NCI-H2029 treated with DMSO at 0.1 percent for 48 hours (cell line): ENCODE results near the gene LRRC28.

Experiments
- DNase-seq: peaks from one replicate; lab custom pipeline; 2025; lab: John Stamatoyannopoulos, UW

Gene LRRC28

DNA sequence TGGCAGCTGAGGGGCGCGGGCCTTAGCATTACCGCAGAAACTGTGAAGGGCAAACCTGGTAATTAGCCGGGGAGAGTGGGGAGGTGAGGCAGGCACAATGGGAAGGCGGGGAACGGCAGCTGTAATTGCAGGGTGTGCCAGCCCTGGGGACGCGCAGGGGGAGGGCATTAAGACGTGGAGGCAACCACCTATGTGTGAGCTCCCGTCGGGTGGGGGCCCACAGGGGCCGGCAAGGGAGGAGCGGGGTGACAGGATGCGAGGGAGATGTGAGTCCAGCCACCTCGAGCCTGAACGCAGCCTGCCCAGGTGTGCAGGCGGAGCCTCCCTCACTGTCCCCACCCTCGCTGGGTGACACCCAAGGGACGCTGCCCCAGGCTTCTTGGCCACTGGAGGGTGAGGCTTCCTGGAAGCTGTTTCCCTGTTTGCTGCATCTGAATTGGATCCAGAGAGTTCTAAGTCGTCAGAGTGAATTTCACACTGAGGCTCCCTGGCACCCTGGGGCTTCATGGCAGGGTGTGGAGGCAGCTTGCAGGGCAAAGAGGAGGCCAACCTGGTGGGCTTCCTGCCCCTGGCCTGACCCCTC lies 183.9 kb downstream of the LRRC28 start:
- DNase-seq: no peak

DNA sequence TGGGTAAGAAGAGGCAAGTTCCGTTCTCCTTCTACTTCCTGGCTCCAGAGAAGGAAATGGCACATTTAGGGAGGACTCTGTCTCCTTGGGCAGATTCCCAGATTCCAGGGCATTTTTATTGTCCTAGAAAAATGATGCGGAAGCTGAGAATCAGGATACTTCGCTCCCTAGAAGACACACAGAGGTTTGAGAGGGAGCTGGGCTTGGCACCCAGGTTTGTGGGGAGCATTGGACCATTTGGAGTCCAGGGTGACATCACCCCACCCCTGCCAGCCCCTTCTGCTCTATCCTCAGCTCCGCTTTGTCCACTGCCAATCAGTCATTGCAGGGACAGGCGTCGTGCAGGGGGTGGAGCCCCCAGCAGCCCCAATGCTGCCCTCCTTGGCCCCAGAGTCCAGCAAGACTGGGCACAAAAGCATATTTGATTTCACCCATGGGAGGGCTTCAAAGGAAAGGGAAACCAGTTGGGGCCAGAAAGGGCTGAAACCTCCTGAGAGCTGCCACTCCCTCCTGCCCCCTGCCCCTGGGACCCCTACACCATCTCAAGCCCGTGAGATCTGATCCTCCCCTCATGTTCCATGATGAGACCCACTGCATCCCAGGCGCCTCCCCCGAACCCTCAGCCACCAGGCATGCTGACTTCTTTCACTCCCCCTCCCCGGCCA lies 184.7 kb downstream of the LRRC28 start:
- DNase-seq: no peak

DNA sequence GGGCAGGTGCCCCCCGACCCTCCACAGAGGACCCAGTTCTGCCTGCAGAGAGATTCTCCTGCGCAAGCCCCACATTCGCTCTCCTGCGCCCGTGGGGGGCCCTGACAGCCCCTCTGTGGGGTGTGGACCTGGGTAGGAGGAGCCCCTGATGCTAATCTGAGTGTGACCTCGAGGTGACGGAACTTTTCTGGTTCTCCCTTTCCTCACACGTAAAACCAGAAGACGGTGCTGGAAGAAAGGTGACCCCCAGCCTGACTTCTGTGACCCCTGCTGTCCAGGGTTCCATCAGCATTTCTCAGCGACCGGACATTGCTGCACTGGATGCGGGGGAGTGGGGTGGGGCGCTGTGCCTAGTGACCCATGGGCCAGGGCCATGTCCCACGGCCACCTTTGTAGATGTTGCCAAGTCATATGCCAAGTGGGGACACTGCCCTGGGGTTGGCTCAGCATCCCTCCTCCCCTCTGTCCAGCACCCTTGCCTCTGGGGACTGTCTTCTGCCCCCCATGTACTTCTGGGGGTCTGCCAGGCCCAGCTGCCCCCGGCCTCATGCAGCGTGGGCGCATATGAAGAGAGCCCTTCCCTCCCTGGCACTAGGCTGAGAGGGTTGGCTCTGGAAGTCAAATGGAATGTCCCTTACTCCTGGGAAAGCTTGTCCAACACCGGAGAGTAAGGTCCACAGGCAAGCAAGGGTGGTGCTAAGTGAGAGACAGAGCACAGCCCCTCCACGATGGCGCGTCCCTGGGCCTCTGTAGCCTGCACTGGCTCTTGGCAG lies 185.4 kb downstream of the LRRC28 start:
- no peak for DNase-seq

DNA sequence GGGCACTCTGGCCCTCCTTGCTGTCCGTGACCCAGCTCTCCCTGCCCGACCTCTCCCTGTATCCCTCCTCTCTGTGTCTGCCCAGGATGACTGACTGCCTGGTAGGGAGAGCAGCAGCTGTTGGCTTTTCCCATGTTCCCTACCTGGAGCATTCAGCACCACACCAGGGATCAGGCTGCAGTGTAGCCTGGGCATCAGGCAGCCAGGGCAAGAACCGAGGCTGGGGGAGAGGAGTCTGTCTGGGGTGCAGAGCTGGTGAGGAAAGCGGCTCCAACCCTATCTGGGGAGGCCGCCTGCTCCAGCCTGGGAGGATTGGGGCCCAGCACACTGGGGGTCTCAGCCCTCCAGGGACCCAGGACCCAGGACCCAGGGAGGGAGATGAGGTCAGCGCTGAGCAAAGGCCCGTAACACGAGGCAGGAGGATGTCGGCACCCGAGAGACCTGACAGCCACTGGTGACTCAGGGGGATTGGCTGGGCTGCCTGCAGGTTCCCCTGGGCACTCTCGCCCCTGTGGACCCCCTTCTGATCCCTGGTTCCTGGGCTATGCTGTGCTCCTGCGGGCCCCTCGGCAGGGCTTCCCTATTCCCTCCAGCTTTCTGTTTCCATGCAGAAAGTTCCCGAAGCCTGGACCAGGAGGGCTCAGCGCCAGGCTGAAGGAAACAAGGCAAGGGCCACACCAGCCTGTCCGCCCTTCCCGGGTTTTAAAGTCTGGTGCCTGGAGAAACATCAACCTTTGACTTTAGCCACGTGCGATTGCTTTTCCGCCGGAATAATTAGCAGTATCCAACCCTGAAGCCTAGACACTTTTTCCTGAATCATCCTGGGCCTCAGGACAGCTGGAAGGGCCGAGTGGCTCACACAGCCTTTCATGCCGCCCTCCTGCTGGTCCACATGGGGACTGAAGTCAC lies 186.3 kb downstream of the LRRC28 start:
- DNase-seq: no peak

DNA sequence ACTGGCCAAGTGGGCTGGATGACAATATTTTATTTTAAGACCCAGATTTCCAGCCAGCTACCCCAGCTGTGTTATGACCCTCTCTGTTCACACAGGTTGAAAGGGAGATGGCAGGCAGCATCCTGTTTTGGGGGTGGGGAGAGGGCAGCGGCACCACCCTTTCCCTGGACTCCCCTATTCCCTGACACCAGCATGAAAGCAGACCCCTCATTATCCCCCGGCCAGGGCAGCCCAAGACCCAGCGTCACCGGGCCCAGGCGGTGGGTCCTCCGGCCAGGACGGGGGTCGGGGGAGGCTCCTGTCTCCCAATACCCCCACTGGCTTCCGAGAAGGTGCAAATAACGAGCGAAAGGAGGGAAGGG lies 186.9 kb downstream of the LRRC28 start:
- no peak for DNase-seq

DNA sequence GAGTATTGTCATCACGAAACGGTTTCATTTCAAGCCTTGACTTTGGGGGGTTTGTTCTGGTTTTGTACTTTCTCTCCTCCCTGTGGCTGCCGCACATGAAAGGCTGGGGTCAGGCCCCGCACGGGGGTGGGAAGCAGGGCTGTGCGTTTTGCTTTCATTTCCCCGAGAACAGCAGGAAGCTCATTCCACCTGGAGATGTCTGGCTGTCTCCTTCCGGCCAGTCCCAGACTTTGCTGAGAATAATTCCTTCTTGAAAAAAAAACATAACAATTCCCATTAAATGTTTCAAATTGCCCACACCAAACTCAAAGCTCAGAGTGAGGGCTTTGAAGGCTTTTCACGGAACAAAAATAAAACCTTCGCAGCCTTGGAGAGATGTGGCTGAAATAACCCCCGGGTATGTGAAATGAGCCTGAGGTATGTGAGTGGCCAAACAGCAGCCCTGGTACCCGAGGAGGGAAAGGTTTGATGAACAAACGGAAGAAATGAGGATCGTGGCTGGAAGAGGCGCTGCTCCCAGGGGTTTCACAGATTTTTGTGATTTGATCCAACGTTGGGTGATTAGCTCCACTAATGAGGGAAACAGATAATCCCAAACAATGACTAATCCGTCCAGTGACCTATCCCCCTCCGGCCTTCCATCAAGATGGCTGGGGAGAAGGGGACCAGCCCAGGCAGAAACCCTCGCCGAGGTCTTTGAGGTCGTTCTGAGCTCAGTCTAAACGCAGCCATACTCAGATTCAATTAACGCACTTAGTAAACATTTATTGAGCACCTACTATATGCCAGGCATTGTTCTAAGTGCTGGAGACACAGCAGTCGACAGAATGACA lies 187.6 kb downstream of the LRRC28 start:
- DNase-seq: no peak

DNA sequence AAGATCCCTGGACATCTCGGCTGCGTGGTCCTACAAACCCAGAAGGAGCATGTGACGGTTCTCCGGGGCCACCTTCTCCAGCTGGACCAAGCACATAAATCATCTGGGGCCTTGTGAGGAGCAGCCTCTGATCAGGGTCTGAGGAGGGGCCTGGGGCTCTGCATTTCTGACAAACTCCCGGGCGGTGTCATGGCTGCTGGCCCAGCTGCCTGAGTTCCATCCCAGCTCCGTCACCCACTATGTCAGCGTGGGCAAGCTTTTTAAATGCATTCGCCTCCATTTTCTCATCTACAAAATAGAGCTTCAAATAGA lies 188.2 kb downstream of the LRRC28 start:
- no peak for DNase-seq

DNA sequence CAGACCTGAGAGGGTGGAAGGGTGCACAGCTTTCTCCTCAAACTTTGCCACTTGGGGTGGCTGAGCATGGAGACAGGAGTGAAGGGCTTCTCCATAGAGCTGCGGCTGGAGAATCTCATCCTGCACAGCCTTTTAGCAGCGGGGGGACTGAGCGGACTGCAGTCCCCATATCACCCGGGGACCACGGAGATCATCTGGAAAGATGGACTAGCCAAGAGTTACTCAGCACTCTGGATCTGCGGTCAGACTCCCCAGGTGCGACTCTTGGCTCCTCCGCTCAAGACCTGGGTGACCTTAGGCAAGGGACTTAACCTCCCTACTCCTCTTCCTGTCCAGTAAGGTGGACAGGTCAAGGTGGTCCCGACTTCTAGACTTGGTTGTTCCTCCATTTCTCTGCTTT lies 188.7 kb downstream of the LRRC28 start:
- no peak for DNase-seq
